GM12872 (cell line): ENCODE data around the gene OR51I2.

Source experiments
- TF ChIP-seq, protein P1 (sequence below): IDR thresholded peaks from 3 replicates; pipeline ENCODE4 v1.5.1; 2011; ENCODE audit warnings: low read depth, mild to moderate bottlenecking, low read length, moderate library complexity; ENCODE audit not compliant: insufficient read depth

Gene OR51I2, protein sequence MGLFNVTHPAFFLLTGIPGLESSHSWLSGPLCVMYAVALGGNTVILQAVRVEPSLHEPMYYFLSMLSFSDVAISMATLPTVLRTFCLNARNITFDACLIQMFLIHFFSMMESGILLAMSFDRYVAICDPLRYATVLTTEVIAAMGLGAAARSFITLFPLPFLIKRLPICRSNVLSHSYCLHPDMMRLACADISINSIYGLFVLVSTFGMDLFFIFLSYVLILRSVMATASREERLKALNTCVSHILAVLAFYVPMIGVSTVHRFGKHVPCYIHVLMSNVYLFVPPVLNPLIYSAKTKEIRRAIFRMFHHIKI

DNA sequence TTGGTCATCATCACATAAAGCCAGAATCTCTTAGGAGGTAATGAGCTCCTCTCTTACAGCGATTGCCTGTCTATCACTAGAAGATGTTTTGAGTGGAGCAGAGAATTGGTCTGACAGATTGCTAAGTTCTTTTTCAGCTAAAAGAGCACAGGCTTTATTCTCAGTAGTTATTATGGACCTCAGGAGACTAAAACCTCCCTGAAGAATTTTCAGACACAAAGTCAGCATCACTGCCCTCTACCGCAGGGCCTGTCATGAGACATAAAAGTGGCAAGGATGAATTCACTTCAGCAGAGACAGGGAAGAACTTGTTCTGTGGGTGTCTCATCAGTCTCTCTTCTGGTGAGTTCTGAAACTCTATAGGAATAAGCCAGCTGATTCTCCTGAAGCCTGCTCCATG, at the start of gene OR51I2:
TSS of gene OR51I2 (plus strand) at position 301 of the 400 bp plus-strand sequence. CDS start 4,166 bp downstream, outside the sequence.
- TF ChIP-seq, protein P1, sequence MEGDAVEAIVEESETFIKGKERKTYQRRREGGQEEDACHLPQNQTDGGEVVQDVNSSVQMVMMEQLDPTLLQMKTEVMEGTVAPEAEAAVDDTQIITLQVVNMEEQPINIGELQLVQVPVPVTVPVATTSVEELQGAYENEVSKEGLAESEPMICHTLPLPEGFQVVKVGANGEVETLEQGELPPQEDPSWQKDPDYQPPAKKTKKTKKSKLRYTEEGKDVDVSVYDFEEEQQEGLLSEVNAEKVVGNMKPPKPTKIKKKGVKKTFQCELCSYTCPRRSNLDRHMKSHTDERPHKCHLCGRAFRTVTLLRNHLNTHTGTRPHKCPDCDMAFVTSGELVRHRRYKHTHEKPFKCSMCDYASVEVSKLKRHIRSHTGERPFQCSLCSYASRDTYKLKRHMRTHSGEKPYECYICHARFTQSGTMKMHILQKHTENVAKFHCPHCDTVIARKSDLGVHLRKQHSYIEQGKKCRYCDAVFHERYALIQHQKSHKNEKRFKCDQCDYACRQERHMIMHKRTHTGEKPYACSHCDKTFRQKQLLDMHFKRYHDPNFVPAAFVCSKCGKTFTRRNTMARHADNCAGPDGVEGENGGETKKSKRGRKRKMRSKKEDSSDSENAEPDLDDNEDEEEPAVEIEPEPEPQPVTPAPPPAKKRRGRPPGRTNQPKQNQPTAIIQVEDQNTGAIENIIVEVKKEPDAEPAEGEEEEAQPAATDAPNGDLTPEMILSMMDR: no peak

DNA sequence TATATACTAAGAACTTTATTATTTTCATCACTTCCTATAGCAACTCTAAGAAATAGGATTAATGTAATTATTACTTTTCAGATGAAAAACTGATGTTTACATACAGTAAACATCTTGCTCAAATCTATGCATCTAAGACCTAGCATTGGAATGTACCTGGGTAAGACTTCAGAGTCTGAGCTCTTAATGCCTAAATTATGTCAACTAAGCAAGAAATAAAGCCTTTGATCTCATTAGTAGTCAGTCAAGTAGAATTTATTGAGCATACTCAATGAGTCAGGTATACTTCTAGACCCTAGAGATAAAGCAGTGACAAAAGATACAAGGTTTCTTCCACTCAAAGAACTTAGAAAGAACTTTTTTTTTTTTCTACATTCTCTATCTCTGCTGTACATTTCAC, 44.0 kb upstream of the OR51I2 start:
- TF ChIP-seq, protein P1: no peak

DNA sequence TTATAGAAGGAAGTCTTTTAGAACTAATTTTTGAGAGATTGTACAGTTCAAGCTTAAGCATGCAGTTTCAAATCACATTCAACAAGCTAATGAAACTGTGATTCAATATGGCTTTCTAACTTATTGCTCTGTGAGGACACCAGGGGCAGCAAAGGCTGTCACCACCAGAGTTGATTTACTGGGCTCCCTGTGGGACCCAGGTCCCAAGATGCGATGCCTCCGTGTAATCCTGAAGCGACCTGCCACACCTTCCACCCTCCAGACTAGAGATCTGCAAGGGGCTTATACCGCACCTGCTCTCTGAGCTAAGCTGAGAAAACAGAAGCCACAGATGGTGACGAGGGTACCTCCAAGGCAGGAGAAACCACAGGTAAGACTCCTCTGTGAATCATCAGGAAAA, 28.1 kb upstream of the OR51I2 start:
- TF ChIP-seq, protein P1: no peak

DNA sequence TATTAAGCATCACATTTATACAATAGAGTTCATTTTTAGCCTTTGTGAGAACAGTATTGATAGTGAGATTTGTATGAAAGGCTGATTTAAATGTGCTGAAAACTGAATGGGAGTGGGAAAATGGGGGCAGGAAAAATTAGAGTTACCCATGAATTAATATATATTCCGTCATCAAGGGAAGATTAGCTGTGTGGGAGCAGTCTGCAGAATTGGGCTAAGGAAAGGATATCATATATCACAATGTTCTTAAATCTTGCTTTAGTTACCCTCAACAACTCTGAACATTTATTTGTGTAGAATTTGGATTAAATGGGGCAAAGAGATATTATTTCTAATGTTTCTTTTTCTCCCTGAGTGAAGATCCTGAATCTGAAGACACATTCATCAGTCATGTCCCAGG, 27.3 kb upstream of the OR51I2 start, which contains the start of gene OR51Q1:
TSS of gene OR51Q1 (plus strand) at position 301 of the 400 bp plus-strand sequence. CDS start at position 391, 90 bp downstream.
- TF ChIP-seq, protein P1: no peak

DNA sequence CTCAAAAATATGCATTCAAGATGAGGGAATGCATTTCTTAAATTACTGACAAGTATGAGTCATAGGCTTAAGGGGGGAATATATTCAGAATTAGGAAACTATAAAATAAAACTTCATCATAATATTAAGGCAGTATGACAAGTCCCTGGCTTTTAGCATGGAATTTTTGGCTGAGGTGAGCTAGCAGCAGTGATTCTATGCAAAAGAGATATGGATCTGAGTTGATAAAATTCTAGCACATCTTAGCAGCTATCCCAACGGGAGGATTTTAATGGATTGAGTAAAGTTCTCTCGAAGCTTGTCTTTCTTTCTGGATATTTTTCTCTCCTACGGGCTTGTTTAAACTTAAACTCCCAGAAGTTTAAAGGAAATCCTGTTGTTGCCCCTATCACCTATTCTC, 26.0 kb upstream of the OR51I2 start:
- TF ChIP-seq, protein P1: no peak

DNA sequence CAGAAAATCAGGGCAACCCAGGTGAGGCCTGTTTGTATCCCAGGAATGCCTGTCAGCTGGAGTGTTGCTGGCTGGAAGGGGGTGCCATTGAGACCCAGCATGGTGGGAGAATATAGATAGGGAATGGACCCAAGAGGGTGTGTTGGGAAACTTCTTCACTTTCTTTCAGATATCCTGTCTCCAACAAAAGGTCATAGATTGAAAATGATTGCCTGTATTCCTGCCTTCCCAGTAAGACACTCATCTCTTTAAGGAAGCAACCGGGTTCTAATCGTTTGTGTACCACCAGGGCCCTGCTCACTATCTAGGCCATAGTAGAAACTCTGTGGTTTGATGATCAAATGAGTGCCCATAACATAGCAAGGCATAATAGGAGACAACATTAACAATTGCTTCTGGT, 7.7 kb upstream of the OR51I2 start, which contains the start of gene OR51I1:
TSS of gene OR51I1 (minus strand) at position 101 of the 400 bp plus-strand sequence. CDS start at position 101, 0 bp downstream.
- TF ChIP-seq, protein P1: no peak

DNA sequence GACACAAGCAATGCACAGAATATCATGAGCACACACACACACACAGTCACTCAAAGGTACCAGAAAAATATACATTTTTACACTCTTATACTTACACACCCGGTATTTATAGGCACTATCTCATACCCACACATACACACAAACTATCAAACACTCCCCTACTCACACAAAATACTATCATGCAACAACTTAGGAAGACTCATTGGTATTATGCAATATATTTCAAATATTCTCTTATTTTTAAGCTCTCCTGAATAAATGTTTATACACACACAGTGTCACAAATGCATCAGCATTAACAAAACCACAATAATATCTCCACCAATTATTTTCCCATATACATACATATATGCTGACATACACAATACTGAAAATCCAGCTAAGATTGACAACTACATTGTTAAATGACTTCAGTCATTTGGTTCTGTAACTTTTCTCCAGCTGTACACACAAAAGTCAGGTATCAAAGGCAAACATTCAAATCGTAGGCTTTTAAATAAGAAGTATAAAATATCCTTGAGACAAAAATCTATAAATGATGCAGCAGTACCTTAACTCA, 5.2 kb upstream of the OR51I2 start:
- TF ChIP-seq, protein P1: no peak
